Transverse colon (tissue), 4 donors: ENCODE results near the gene PHF14. TPM values are rescaled to one million over a fixed set of nuclear protein-coding genes. Genes with fewer than 3 reads are reported as not detected.

Experiments
- DNase-seq: peaks from one replicate; pipeline ENCODE4 v3.0.0-alpha.2; 2019
- H3K27ac ChIP-seq, 4 donors: fragments of 200-600 bp; sonication (generic); 2 replicates each; pipeline ENCODE4 v1.5.1; 2016 to 2018; ENCODE audit warnings: inconsistent platforms in 4 of 4
- H3K27me3 ChIP-seq: fragments of 200-600 bp; sonication (generic); 2 replicates; pipeline ENCODE4 v1.5.1; 2017; ENCODE audit warnings: inconsistent platforms
- H3K36me3 ChIP-seq, 4 donors: fragments of 200-600 bp; sonication (generic); 2 replicates each; pipeline ENCODE4 v1.5.1; 2017 to 2019; ENCODE audit warnings: inconsistent platforms in 4 of 4
- H3K4me1 ChIP-seq, 4 donors: fragments of 200-600 bp; sonication (generic); 2 replicates each; pipeline ENCODE4 v1.5.1; 2017 to 2020; ENCODE audit warnings: inconsistent platforms in 4 of 4
- H3K4me3 ChIP-seq, 4 donors: fragments of 200-600 bp; sonication (generic); 1 replicate in 1 of 4; 2 replicates in 3 of 4; pipeline versions ENCODE4 v1.5.1 to v1.6.1; 2017 to 2019; ENCODE audit warnings: inconsistent platforms in 4 of 4
- H3K9me3 ChIP-seq, 2 donors: fragments of 200-600 bp; sonication (generic); 2 replicates each; pipeline ENCODE4 v1.5.1; 2017 to 2019; ENCODE audit warnings: inconsistent platforms in 2 of 2
- CTCF ChIP-seq, 5 experiments: fragments of 200-600 bp in 3 of 5; fragments of 450-650 bp in 2 of 5; sonication (generic) in 3 of 5; IDR thresholded peaks; 1 replicate in 2 of 5; 2 replicates in 3 of 5; pipeline ENCODE4 v1.5.1; 2016 to 2017; ENCODE audit warnings: antibody characterized with exemption in 5 of 5, inconsistent platforms in 3 of 5, mild to moderate bottlenecking in 2 of 5, moderate library complexity in 1 of 5
- EP300 ChIP-seq: sonication (generic); formaldehyde crosslinking; IDR thresholded peaks from one replicate; pipeline ENCODE4 v1.6.1; 2017; ENCODE audit warnings: antibody characterized with exemption, low read depth
- POLR2A ChIP-seq: fragments of 450-650 bp; IDR thresholded peaks from one replicate; pipeline ENCODE4 v1.6.1; 2016; ENCODE audit warnings: antibody characterized with exemption, mild to moderate bottlenecking, moderate library complexity
- POLR2AphosphoS5 ChIP-seq, 3 donors: sonication (generic); formaldehyde crosslinking; IDR thresholded peaks; one replicate each; pipeline ENCODE4 v1.6.1; 2016; ENCODE audit warnings: antibody characterized with exemption in 3 of 3
- WGBS, 2 donors: methylation state at CpG; one replicate each; pipeline ENCODE4 v1.1.5; 2018; ENCODE audit warnings: low coverage in 1 of 2; 5-methylcytosine and 5-hydroxymethylcytosine counted together
- in situ Hi-C, 4 donors: fragments of 200-750 bp; cut with MboI; loops; one replicate each; pipeline versions ENCODE4 v1.15.0 to v1.15.1; 2017; ENCODE audit warnings: low sequenced_read_pairs in 3 of 4, low pct_ligation_motif_present in 1 of 4, low pct_unique_long_range_greater_than_20kb in 1 of 4
- intact Hi-C: fragments of 100-400 bp; cut with DNase I; formaldehyde crosslinking; loops from one replicate; pipeline ENCODE4 v1.15.1; 2023; ENCODE audit warnings: low total_unique reads
- total RNA-seq, 4 donors: library from RNA; depleted of rRNA; stranded (reverse); fragments of >200 nt; gene quantifications; one replicate each; pipeline ENCODE4 v1.1.0, GENCODE V29; 2016

Gene PHF14
- total RNA-seq, 4 donors from 2014 or later = 24.3 to 42.1 (median 28.8) TPM

- intact Hi-C loops (loop anchor here (5.0 kb wide), 1 partner anchor 494 kb away; no protein-coding TSS in a partner anchor), in situ Hi-C loops (no loop called here)
- Histone ChIP-seq H3K4me1 (peaks cover 0 to 6% (median 1%) of the 10 kb centered on the region in 4 donors), H3K36me3 (peaks cover 0 to 2% (median 0%) of the 10 kb centered on the region in 4 donors), H3K27ac (no peak overlapping the region), H3K4me3 (no peak overlapping the region), H3K27me3 (no peaks in the 10 kb centered on the region), H3K9me3 (no peaks in the 10 kb centered on the region)
- no peak for TF ChIP-seq POLR2A
- no peak for DNase-seq
- 94% methylated on average over 4 of the region's 4 CpGs; no CpG with 5 or more reads in 1 of the 2 donors for WGBS, 2 donors
Observed at GRCh38 chr7:11128498-11128897, 154.8 kb downstream of the PHF14 start.

GRCh38 chr7:11130012-11130411 lies 156.3 kb downstream of the PHF14 start:
- WGBS, 2 donors = 88 to 90% methylated on average over 3 to 4 of the region's 4 CpGs
- H3K36me3 ChIP-seq = no peaks in the 10 kb centered on the region
- in situ Hi-C loops (no loop called here), intact Hi-C loops (no loop called here)
- no peak overlapping the region for H3K27ac ChIP-seq
- no peaks in the 10 kb centered on the region for H3K9me3 ChIP-seq
- TF ChIP-seq POLR2A (no peak), CTCF (IDR thresholded peaks at IDR 0.05) (no peak), POLR2AphosphoS5 (IDR thresholded peaks at IDR 0.05) (no peak), EP300 (no peak)
- no peak overlapping the region for H3K4me3 ChIP-seq
- DNase-seq = no peak
- H3K4me1 ChIP-seq = peaks cover 0 to 13% (median 2%) of the 10 kb centered on the region in 4 donors
- no peaks in the 10 kb centered on the region for H3K27me3 ChIP-seq

- Histone ChIP-seq H3K36me3 (no peaks in the 10 kb centered on the region), H3K9me3 (no peaks in the 10 kb centered on the region), H3K4me3 (no peak overlapping the region), H3K27me3 (no peaks in the 10 kb centered on the region), H3K27ac (no peak overlapping the region), H3K4me1 (peaks cover 0 to 13% (median 2%) of the 10 kb centered on the region in 4 donors)
- TF ChIP-seq EP300 (no peak), CTCF (IDR thresholded peaks at IDR 0.05) (no peak), POLR2AphosphoS5 (IDR thresholded peaks at IDR 0.05) (no peak), POLR2A (no peak)
- WGBS, 2 donors = 99 to 100% methylated on average over 2 of the region's 2 CpGs
- in situ Hi-C loops (no loop called here), intact Hi-C loops (no loop called here)
- no peak for DNase-seq
Observed at GRCh38 chr7:11130601-11131000, 156.9 kb downstream of the PHF14 start.

DNA sequence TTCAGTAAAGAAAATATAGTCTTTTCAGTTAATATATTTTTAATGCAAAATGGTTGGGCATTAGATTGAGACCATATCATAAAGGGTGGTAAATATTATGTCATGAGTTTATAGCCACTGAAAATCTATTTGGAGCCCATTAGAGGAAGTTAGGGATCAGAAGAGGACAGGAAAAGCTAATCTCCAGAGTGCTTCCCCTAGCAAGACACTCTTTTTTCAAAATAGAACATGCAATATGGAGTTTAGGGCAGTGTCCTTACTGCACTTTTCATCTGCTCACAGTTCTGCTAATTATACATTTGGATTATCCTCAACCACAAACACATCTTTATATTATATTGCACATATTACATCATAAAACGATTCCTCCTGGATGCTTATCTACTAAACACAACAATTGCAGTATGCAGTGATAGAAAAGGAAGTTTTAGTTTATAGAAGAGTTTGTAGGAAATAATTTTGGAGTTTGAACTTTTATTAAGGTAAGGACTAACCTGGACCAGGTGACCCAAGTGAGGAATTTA lies 159.8 kb downstream of the PHF14 start:
- Histone ChIP-seq H3K4me1 (peaks cover 0 to 13% (median 2%) of the 10 kb centered on the region in 4 donors), H3K4me3 (no peak overlapping the region), H3K36me3 (peaks cover 0 to 6% (median 0%) of the 10 kb centered on the region in 4 donors), H3K27ac (no peak overlapping the region), H3K9me3 (no peaks in the 10 kb centered on the region), H3K27me3 (no peaks in the 10 kb centered on the region)
- in situ Hi-C loops (no loop called here), intact Hi-C loops (loop anchor here (2.0 kb wide), 1 partner anchor 31 kb away; no protein-coding TSS in a partner anchor)
- WGBS, 2 donors = 29 to 52% methylated on average over 1 of the region's 1 CpG
- TF ChIP-seq EP300 (no peak), POLR2AphosphoS5 (IDR thresholded peaks at IDR 0.05) (no peak), POLR2A (no peak), CTCF (IDR thresholded peaks at IDR 0.05) (no peak)
- no peak for DNase-seq

DNA sequence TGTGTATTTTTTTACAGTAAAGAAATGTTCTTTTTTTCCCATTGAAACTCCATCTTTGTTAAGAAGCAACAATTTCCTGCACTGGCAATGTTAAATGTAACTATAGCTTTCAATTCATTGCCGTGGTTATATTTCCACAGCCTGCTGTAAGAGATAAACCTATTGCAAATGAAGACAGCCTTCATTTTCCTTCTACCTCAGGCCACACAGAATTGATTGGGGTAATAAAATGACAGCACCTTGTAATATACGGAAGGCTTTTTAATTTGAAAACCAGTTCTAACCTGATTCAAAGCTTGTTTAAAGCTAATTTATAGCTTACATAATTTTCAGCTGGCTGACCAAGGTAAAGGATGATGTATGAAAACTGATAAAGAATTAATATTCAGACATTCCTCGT lies 161.9 kb downstream of the PHF14 start:
- Histone ChIP-seq H3K36me3 (peaks cover 0 to 6% (median 0%) of the 10 kb centered on the region in 4 donors), H3K27me3 (no peaks in the 10 kb centered on the region), H3K4me3 (no peak overlapping the region), H3K9me3 (no peaks in the 10 kb centered on the region), H3K4me1 (peaks cover 0 to 13% (median 2%) of the 10 kb centered on the region in 4 donors), H3K27ac (no peak overlapping the region)
- 68 to 80% methylated on average over 3 of the region's 3 CpGs for WGBS, 2 donors
- TF ChIP-seq POLR2AphosphoS5 (IDR thresholded peaks at IDR 0.05) (no peak), POLR2A (no peak), CTCF (IDR thresholded peaks at IDR 0.05) (no peak), EP300 (no peak)
- in situ Hi-C loops (no loop called here), intact Hi-C loops (no loop called here)
- DNase-seq = no peak
